ENCODE results near the gene IBA57.
"Not testable (repeated sequence)": the region's sequence is repeated elsewhere in the genome, so short reads cannot be mapped to it uniquely, and the experiment has no call there.

IBA57 gene

DNA sequence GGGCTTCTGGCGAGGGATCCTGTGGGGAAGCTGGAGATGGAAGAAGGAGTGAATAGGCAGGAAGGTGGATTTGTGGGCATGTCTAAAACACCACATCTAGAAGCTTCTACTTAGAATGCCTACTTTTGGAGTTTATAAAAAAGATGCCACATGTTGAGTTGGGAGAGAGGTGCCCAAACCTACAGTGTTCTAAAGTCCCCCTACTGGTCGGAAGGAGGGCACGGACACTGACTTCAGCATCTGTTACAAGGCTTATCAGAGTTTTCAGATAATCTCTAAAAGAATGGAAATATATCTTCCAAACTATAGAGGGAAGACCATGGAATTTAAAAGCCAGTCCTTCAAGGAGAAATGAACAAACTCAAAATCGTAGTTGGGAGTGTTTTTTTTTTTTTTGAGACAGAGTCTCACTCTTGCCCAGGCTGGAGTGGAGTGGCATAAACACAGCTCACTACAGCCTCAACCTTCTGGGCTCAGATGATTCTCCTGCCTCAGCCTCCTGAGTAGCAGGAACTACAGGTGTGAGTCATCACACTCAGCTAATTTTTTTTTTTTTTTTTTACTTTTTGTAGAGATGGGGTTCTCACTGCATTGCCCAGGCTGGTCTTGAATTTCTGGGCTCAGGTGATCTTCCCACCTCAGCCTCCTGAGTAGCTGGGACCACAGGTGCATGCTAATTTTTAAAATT, 14.8 kb downstream of the IBA57 start:
- in situ Hi-C loops (cut with MboI; ENCODE audit: low pct_unique_long_range_greater_than_20kb, low sequenced_read_pairs): no loop called here
- peak; percentile 31 for DNase-seq

DNA sequence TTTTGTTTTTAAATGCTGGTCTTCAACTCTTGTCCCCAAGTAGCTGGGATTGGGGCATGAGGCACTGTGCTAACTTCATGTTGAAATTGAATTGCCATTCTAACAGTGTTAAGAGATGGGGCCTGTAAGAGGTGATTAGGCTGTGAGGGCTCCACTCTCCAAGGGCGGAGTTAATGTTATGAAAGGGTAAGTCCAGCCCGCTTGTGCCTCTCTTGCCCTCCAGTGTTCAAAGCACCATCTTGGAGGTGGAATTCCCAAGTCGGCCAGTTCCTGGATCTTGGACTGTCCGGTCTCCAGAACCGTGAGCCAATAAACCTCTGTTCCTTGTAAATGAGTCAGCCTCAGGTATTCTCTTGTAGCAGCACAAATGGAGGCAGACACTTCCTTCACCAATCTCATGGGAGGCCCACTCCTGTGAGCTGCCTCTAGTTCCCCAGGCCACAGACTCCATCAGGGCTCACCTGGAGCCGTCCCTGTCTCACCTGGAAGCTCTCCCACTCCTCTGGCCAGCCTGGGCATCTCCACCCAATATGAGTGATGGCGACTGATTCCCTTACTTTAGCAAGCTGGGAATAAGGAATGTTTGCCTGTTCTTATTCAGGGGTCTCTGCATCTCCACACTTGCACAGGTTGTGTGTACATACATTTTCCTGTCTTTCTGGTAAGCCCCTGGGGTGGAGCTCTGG, 15.5 kb downstream of the IBA57 start:
- in situ Hi-C loops (cut with MboI; ENCODE audit: low pct_unique_long_range_greater_than_20kb, low sequenced_read_pairs): no loop called here
- DNase-seq: no peak

DNA sequence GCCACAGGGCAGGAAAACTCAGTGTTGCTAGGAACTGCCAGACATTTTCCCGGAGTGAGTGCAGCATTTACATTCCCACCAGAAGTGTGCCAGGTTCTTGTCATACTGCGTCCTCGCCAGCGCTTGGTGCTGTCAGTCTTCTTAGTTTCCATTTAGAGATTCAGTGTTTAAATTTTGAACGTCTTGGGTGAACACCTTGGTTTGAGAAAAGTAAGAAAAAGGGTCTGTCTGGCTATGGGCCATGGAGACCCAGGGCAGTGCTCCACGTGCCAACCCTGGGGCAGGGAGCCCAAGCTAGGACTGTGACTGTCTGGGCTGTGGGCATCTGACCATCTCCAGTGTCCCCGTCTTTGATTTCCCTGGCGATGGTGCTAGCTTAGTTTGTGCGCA, 16.0 kb downstream of the IBA57 start:
- DNase-seq: no peak
- in situ Hi-C loops (cut with MboI; ENCODE audit: low pct_unique_long_range_greater_than_20kb, low sequenced_read_pairs): no loop called here

DNA sequence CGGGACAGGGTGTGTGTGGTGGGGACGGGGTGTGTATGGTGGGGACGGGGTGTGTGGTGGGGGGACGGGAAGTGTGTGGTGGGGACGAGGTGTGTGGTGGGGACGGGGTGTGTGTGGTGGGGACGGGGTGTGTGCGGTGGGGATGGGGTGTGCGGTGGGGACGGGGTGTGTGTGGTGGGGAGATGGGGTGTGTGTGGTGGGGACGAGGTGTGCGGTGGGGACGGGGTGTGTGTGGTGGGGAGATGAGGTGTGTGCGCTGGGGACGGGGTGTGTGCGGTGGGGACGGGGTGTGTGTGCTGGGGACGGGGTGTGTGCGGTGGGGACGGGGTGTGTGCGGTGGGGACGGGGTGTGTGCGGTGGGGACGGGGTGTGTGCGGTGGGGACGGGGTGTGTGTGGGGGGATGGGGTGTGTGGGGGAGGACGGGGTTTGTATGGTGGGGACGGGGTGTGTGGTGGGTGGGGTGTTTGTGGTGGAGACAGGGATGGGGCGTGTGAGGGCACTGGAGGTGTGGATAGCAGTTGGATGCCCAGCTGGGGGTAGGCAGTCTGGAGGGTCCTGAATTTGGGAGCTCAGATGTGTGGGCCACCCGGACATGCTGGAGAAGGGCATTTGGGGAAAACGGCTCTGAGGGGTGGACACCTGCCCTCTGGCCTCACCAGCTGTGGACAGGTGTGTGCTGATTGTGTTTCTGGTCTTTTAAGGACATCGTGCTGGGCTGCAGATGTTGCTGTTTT, 16.9 kb downstream of the IBA57 start:
- in situ Hi-C loops (cut with MboI; ENCODE audit: low pct_unique_long_range_greater_than_20kb, low sequenced_read_pairs): no loop called here
- DNase-seq: no peak

DNA sequence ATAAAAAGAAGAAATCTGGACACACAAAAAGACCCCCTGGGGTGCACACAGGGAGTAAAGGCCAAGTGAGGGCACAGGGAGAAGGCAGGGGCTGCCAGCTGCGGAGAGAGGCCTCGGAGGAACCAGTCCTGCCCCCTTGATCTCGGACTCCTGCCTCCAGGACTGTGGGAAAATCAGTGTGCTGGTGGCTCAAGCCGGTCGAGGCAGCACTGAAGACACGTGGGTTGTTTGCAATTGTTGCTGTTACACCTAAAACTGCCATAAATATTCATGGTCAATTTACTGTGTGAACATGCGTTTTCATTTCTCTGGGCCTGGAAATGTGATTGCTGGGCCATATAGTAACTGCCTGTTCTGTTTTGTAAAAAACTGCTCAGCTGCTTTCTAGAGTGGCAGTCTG, 18.5 kb downstream of the IBA57 start:
- DNase-seq: no peak
- in situ Hi-C loops (cut with MboI; ENCODE audit: low pct_unique_long_range_greater_than_20kb, low sequenced_read_pairs): no loop called here

DNA sequence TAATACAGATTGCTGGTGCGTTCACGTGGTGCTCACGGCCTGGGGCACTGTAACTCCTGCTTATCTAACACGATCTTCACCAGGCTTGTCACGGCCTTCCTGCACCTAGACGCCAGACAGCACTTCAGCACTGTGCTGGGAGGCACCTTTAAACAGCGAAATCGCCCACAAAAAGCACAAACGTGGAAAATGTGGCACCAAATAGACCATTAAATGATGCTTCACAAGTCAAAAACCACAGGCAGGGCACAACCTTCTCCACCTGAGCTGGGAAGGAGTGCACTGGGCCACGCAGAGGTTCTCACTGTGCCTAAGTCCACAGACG, 20.0 kb downstream of the IBA57 start:
- DNase-seq: no peak
- in situ Hi-C loops (cut with MboI; ENCODE audit: low pct_unique_long_range_greater_than_20kb, low sequenced_read_pairs): no loop called here

DNA sequence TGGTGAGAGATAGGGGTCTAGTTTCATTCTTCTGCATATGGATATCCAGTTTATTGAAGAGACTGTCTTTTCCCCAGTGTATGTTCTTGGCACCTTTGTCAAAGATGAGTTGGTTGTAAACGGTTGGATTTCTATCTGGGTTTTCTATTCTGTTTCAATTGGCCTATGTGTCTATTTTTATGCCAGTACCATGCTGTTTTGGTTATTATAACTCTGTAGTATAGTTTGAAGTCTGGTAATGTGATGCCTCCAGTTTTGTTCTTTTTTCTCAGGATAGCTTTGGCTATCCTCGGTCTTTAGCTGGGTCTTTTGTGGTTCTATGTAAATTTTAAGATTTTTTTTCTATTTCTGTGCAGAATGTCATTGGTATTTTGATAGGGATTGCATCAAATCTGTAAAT, 22.6 kb downstream of the IBA57 start:
- in situ Hi-C loops (cut with MboI; ENCODE audit: low pct_unique_long_range_greater_than_20kb, low sequenced_read_pairs); DNase-seq: not testable (repeated sequence)

DNA sequence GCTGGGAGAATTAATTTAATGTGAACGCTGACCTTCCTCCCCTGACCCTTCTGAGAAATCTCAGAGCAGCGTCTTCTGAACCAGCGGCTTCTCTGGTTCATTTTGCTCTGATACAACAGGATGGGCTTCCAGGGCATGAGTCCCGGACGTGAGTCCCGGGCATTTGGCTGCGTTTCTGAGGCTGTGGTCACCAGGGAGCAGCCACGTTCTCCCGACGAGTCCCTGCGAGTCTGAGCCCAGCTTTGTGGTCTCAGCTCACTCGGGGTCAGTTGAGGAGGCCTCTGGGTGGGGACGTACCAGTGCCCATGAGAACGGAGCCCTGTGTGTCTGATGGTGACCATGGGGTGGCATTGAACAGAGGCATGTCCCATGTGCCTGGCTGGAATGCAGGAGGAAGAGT, 24.6 kb downstream of the IBA57 start:
- in situ Hi-C loops (cut with MboI; ENCODE audit: low pct_unique_long_range_greater_than_20kb, low sequenced_read_pairs): no loop called here
- no peak for DNase-seq

DNA sequence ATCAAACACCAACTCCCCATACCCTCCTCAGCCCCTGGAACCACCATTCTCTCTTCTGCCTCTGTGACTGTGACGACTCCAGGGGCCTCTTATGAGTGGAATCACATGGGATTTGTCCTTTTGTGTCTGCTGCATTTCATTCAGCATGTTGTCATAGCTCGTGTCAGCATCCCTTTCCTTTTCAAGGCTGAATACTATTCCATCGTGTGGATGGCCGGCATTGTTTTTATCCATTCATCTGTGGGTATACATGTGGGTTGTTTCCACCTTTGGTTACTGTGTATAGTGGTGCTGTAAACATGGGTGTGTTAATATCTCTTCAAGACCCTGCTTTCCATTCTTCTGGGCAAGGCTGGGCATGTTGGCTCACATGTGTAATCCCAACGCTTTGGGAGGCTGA, 25.2 kb downstream of the IBA57 start:
- in situ Hi-C loops (cut with MboI; ENCODE audit: low pct_unique_long_range_greater_than_20kb, low sequenced_read_pairs): no loop called here
- no peak for DNase-seq

DNA sequence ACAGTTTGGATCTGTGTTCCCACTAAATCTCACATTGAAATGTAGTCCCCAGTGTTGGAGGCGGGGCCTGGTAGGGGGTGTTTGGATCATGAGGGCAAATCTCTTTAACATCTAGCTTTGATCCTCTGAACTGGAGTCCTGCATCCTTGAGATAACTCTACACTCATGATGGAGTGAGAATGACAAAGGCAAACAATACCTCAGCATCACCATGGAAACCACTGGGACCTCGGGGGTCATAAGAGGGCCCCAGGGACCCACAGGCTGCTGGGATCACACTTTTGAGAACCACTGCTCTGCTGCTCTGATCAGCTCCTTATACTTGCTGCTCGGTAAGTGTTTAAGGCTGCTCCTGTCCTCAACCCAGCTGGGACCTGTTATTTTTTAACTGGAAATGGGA, 28.8 kb downstream of the IBA57 start:
- no peak for DNase-seq
- in situ Hi-C loops (cut with MboI; ENCODE audit: low pct_unique_long_range_greater_than_20kb, low sequenced_read_pairs): no loop called here

DNA sequence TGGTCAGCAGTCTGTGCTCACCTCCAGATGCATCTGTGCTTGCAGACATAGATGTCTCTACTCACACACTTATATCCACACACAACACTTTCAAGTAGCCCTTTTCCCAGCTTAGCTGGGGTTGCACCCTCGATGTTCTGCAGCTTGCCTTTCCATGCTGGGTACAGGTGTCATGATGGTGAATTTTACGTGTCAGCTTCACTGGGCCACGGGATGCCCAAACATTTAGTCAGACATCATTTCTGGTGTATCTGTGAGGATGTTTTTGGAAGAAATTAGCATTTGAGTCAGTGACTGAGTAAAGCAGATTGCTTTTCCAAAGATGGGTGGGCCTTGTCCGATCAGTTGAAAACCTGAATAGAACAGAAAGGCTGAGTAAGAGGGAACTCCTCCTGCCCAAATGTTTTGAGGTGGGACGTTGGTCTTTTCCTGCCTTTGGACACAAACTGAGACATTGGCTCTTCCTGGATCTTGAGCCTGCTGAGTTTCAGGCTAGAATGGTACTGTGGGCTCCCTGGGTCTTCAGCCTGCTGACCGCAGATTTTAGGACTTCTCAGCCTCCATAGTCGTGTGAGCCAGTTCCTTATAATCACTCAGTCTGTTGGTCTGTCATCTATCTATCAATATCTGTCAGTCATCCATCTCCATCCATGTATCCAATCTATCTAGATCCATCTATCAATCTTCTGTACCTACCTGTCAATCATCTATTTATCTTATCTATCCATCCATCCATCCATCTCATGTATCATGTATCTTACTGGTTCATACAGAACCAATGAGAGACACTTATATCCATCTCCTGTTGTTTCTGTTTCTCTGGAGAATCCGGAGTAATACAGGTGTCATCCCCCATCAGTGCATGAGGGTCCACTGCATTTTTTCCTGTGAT, 29.6 kb downstream of the IBA57 start:
- DNase-seq: no peak
- in situ Hi-C loops (cut with MboI; ENCODE audit: low pct_unique_long_range_greater_than_20kb, low sequenced_read_pairs): no loop called here

DNA sequence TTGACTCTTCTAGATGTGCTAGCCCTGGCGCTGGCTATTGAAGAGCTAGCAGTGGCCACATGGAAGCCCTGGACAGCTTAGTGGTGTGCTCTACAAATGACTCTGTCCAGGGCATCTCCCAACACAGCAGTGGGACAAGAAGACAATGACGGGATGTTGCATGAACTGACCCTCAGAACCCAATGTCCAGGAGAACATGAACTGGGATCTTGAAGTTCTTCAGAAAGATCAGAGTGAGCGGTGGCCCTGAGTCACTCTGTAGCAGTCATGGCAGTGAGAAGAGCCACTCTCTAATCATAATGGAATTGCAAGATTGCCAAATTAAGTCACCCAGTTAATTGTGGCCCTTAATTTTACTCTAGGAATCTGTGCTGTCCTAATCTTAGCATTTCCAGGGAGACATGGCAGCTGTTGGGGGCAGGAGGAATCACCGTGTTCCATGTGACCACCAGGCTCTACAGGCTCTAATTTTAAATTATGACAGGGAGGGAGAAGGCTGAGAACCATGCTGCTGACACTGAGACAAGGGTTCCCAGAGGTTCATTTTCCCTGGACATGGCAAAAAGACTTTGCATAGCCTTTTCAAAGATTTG, 32.0 kb downstream of the IBA57 start:
- no peak for DNase-seq
- in situ Hi-C loops (cut with MboI; ENCODE audit: low pct_unique_long_range_greater_than_20kb, low sequenced_read_pairs): no loop called here

DNA sequence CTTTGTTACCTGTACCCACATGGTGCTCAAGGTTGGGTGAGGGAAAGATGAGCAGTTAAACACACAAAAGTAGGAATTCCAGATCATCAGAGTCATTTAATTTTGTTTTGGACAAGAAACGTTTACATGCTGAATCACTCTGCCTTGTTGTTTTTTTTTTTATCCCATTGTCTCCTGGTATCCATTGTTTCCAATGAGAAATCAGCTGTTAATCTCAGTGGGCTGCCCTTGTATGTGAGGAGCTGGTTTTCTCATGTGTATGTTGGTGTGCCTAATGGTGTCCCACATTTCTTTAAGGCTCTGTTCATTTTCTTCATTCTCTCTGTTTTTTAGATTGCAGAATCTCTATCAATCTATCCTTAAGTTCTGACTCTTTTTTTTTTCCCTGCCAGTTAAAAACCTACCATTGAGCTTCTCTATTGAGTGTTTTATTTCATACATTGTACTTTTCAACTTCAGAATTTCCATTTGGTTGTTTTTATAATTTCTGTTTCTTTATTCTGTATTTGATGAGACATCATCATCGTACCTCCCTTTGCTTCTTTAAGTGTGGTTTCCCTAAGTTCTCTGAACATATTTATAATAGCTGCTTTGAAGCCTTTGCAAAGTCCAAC, 33.5 kb downstream of the IBA57 start:
- no peak for DNase-seq
- in situ Hi-C loops (cut with MboI; ENCODE audit: low pct_unique_long_range_greater_than_20kb, low sequenced_read_pairs): no loop called here

DNA sequence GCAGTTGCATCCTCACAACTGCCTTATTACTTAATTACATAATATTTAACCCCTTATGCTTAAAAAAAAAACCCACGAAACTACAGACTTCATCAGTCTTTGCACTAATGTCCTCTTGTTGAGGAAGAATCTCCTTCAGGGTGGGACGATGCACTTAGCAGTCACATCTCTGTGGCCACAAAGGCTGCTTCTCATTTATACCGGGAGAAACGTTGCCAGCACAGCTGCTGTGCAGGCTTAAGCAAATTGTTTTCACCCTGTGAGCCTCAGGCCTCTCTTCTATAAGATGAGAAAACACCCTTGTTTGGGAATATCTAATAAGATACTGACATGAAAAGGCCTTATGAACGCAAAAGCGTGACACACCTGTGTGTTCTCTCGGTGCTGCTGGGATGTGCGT, 39.4 kb downstream of the IBA57 start:
- in situ Hi-C loops (cut with MboI; ENCODE audit: low pct_unique_long_range_greater_than_20kb, low sequenced_read_pairs): no loop called here
- DNase-seq: no peak

DNA sequence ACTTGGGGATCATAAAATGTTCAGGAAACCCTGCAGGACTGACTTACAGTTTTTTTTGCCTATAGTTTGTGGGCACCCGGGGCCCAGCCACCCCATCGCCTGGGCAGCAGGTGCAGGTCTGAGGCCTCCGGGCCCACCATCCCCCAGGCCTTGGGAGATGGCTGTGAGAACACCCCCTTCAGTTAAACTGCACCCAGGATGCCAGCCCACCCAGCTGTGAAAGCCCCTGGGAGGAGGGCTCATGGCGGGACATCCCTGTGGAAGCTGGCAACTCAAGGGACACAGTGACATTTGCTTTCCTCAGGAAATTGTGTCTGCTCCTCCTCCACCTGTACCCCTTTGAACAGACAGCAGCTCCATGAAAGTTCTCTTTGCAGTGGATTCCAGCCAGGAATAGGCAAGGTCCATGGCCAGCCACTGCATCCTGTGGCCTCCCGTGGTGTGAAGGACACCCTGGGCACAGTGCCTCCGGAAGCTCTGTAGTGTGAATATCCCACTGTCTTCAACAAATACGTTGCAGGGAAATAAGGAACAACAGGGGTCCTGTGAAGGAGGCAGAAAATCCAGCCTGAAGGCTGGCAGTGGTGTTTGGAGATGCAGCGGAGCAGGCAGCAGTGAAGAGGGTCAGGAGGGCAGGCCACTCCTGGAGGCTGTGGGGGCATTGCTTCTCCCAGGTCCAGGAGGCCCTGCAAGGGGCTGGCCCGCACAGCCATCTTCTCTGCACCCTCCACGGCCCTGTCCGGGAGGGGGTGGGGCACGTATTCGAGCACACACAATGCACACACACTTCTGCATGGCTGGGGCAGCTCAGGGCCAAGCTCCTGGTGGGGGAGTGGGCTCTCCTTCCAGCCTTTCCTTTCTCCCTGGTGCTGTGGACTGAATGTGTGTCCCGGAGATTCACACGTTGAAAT, 40.2 kb downstream of the IBA57 start:
- in situ Hi-C loops (cut with MboI; ENCODE audit: low pct_unique_long_range_greater_than_20kb, low sequenced_read_pairs): no loop called here
- DNase-seq: no peak

DNA sequence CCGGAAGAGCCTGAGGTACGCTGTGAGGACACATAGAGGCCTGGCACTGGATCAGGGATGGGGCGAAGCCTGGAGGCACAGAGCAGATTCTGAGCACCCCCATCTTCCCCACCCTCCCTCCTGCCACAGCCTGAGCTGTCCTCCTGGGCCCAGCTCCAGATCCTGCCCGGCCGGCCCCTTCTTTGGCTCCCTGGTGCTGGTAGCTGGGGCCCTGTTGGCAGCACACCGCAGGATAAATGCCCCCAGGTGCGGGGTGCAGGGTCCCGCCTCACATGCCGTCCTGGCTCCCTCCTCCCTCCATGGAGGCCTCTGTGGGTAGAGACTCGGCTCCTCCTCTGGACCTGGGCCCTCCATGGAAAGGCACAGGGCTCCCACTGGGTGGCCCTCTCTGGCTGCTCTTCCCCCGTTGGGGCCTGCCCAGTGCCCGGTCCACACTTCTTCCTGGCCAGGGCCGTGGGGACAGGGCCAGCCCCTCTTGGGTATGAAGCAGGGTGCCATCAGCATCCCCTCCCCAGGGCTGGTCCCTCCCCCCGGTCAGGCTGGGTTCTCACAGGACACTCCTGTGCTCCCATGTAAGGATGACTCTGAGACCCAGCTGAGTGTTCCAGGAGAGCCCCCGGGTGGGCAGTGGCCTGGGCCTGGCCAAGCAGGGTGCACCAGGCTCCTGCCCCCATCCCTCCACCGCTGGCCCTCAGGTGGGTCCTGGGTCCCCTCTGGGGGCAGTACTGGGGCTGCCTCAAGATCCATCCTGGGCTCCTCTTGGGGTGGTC, 41.2 kb downstream of the IBA57 start:
- in situ Hi-C loops (cut with MboI; ENCODE audit: low pct_unique_long_range_greater_than_20kb, low sequenced_read_pairs): no loop called here
- DNase-seq: no peak

DNA sequence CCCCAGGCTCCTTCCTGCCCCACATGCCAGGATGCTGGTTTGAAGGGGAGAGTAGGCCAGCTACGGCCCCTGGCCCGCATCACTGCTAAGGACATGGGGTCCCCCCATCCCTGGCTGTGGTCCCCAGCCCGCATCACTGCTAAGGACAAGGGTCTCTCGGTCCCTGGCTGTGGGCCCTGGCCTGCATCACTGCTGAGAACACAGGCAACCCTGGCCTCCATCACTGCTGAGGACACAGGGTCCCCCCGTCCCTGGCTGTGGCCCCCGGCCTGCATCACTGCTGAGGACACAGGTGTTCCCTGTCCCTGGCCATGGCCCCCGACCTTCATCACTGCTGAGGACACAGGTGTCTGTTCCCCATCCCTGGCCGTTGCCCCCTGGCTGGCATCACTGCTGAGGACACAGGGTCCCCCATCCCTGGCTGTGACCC, 41.8 kb downstream of the IBA57 start:
- in situ Hi-C loops (cut with MboI; ENCODE audit: low pct_unique_long_range_greater_than_20kb, low sequenced_read_pairs): no loop called here
- no peak for DNase-seq
